ENCODE data around the gene CAPNS2.

CAPNS2 gene

GRCh38 chr16:55532227-55532626, 34.3 kb upstream of the CAPNS2 start:
- no peaks in the 10 kb centered on the region for H3K9me2 ChIP-seq (replicated peaks; ENCODE audit: insufficient read depth, low read length)
- no peak for TF ChIP-seq EZH2phosphoT487 (conservative IDR thresholded peaks at IDR 0.05; ENCODE audit: low read length)
- H3K4me2 ChIP-seq (ENCODE audit: low read depth, low read length, poor library complexity, severe bottlenecking) = no peak overlapping the region
- H3K27me3 ChIP-seq (ENCODE audit: low read length) = no peaks in the 10 kb centered on the region
- no peak overlapping the region for H2AFZ ChIP-seq (ENCODE audit: low read depth, low read length, severe bottlenecking)
- H3K36me3 ChIP-seq (ENCODE audit: low read length) = no peaks in the 10 kb centered on the region
- H3F3A ChIP-seq (ENCODE audit: insufficient read depth) = no peaks in the 10 kb centered on the region
- H3K27ac ChIP-seq (ENCODE audit: low read depth, low read length) = no peak overlapping the region
- no peaks in the 10 kb centered on the region for H4K20me1 ChIP-seq (ENCODE audit: low read depth, low read length)
- H3K4me3 ChIP-seq (ENCODE audit: insufficient read depth, low read length, poor library complexity, severe bottlenecking) = no peak overlapping the region
- H3K9me3 ChIP-seq (ENCODE audit: insufficient read depth, low read length) = no peaks in the 10 kb centered on the region
- H3K9ac ChIP-seq (ENCODE audit: low read length) = no peak overlapping the region
- H3K79me2 ChIP-seq (ENCODE audit: insufficient read depth, low read length) = no peaks in the 10 kb centered on the region

DNA sequence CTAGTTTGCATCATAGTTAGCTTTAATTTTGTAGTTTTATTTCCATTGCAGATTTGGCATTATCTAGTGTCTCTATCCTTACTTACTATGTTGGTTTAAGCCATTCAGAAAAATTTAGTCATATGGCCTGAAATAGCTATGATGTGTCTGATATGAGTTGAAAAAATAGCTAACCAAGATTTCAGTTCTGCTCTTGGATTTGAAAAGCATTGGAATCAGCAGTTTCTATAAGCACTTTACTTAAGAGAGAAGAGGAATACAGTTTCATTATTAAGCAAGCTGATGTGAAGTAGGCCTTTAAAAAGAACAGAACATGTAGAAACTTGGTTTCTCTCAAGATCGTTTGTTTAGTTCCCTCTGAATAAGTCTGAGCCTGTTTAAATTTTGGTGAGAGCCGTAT, 31.7 kb upstream of the CAPNS2 start:
- Histone ChIP-seq H4K20me1 (ENCODE audit: low read depth, low read length) (no peaks in the 10 kb centered on the region), H2AFZ (ENCODE audit: low read depth, low read length, severe bottlenecking) (no peak overlapping the region), H3K79me2 (ENCODE audit: insufficient read depth, low read length) (no peaks in the 10 kb centered on the region), H3K27ac (ENCODE audit: low read depth, low read length) (no peak overlapping the region), H3K27me3 (ENCODE audit: low read length) (no peaks in the 10 kb centered on the region), H3K4me2 (ENCODE audit: low read depth, low read length, poor library complexity, severe bottlenecking) (no peak overlapping the region), H3K9me2 (replicated peaks; ENCODE audit: insufficient read depth, low read length) (no peaks in the 10 kb centered on the region), H3K9me3 (ENCODE audit: insufficient read depth, low read length) (no peaks in the 10 kb centered on the region), H3K4me3 (ENCODE audit: insufficient read depth, low read length, poor library complexity, severe bottlenecking) (no peak overlapping the region), H3K9ac (ENCODE audit: low read length) (no peak overlapping the region), H3F3A (ENCODE audit: insufficient read depth) (no peaks in the 10 kb centered on the region), H3K36me3 (ENCODE audit: low read length) (no peaks in the 10 kb centered on the region)
- no peak for TF ChIP-seq CTCF (IDR thresholded peaks at IDR 0.05; ENCODE audit: insufficient read depth, low read length, poor library complexity, severe bottlenecking)
- TF ChIP-seq EZH2phosphoT487 (conservative IDR thresholded peaks at IDR 0.05; ENCODE audit: low read length) = no peak

GRCh38 chr16:55539049-55539448, 27.4 kb upstream of the CAPNS2 start:
- Histone ChIP-seq H3K9me2 (replicated peaks; ENCODE audit: insufficient read depth, low read length) (no peaks in the 10 kb centered on the region), H2AFZ (ENCODE audit: low read depth, low read length, severe bottlenecking) (no peak overlapping the region), H3K27me3 (ENCODE audit: low read length) (no peaks in the 10 kb centered on the region), H3K4me2 (ENCODE audit: low read depth, low read length, poor library complexity, severe bottlenecking) (no peak overlapping the region), H3F3A (ENCODE audit: insufficient read depth) (no peaks in the 10 kb centered on the region), H3K9me3 (ENCODE audit: insufficient read depth, low read length) (no peaks in the 10 kb centered on the region), H3K4me3 (ENCODE audit: insufficient read depth, low read length, poor library complexity, severe bottlenecking) (no peak overlapping the region), H3K27ac (ENCODE audit: low read depth, low read length) (no peak overlapping the region), H3K9ac (ENCODE audit: low read length) (no peak overlapping the region), H3K36me3 (ENCODE audit: low read length) (no peaks in the 10 kb centered on the region), H4K20me1 (ENCODE audit: low read depth, low read length) (no peaks in the 10 kb centered on the region), H3K79me2 (ENCODE audit: insufficient read depth, low read length) (no peaks in the 10 kb centered on the region)
- TF ChIP-seq EZH2phosphoT487 (conservative IDR thresholded peaks at IDR 0.05; ENCODE audit: low read length) (no peak), CTCF (IDR thresholded peaks at IDR 0.05; ENCODE audit: insufficient read depth, low read length, poor library complexity, severe bottlenecking) (no peak)

DNA sequence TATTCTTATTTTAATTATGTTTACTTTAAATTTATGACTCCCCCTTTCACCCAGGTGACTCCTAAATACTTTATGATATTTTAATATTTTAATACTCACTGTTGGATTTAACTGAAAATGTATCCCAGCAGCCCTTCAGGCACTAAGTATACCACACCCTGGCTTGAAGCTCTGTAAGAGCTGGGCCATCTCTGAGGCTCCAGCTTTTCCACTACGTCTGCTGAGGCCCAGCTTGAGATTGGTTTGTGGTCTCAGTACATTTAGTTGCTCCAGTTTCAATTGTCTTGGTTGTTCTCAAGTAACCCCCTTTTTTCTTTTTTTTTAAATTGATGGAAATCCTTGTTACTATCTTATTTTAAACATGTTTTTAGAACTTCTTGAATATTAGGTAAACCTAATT, 27.0 kb upstream of the CAPNS2 start:
- Histone ChIP-seq H3F3A (ENCODE audit: insufficient read depth) (no peaks in the 10 kb centered on the region), H3K27ac (ENCODE audit: low read depth, low read length) (no peak overlapping the region), H3K79me2 (ENCODE audit: insufficient read depth, low read length) (no peaks in the 10 kb centered on the region), H3K9me3 (ENCODE audit: insufficient read depth, low read length) (no peaks in the 10 kb centered on the region), H3K9ac (ENCODE audit: low read length) (no peak overlapping the region), H3K4me3 (ENCODE audit: insufficient read depth, low read length, poor library complexity, severe bottlenecking) (no peak overlapping the region), H3K4me2 (ENCODE audit: low read depth, low read length, poor library complexity, severe bottlenecking) (no peak overlapping the region), H3K9me2 (replicated peaks; ENCODE audit: insufficient read depth, low read length) (no peaks in the 10 kb centered on the region), H3K36me3 (ENCODE audit: low read length) (no peaks in the 10 kb centered on the region), H3K27me3 (ENCODE audit: low read length) (no peaks in the 10 kb centered on the region), H2AFZ (ENCODE audit: low read depth, low read length, severe bottlenecking) (no peak overlapping the region), H4K20me1 (ENCODE audit: low read depth, low read length) (no peaks in the 10 kb centered on the region)
- TF ChIP-seq EZH2phosphoT487 (conservative IDR thresholded peaks at IDR 0.05; ENCODE audit: low read length) = no peak
- no peak for TF ChIP-seq CTCF (IDR thresholded peaks at IDR 0.05; ENCODE audit: insufficient read depth, low read length, poor library complexity, severe bottlenecking)
